Stomach (tissue), 4 donors: Measurements from ENCODE around the gene PWP2.

ENCODE experiments used
- EP300 ChIP-seq: sonication (generic); formaldehyde crosslinking; IDR thresholded peaks from one replicate; pipeline ENCODE4 v1.6.1; 2017; ENCODE audit warnings: antibody characterized with exemption
- POLR2A ChIP-seq, 4 donors: fragments of 450-650 bp; IDR thresholded peaks; one replicate each; pipeline ENCODE4 v1.6.1; 2016; ENCODE audit warnings: antibody characterized with exemption in 4 of 4, control low read depth in 2 of 4, mild to moderate bottlenecking in 1 of 4, moderate library complexity in 1 of 4
- POLR2AphosphoS5 ChIP-seq, 3 donors: sonication (generic); formaldehyde crosslinking; IDR thresholded peaks; one replicate each; pipeline ENCODE4 v1.6.1; 2016; ENCODE audit warnings: antibody characterized with exemption in 3 of 3
- TF ChIP-seq, protein P1 (sequence below), 7 experiments: fragments of 450-650 bp in 4 of 7; fragments of 200-600 bp in 3 of 7; sonication (generic) in 3 of 7; IDR thresholded peaks; one replicate each; pipeline ENCODE4 v1.5.1; 2016 to 2019; ENCODE audit warnings: antibody characterized with exemption in 7 of 7, control low read depth in 2 of 7, mild to moderate bottlenecking in 1 of 7

DNA sequence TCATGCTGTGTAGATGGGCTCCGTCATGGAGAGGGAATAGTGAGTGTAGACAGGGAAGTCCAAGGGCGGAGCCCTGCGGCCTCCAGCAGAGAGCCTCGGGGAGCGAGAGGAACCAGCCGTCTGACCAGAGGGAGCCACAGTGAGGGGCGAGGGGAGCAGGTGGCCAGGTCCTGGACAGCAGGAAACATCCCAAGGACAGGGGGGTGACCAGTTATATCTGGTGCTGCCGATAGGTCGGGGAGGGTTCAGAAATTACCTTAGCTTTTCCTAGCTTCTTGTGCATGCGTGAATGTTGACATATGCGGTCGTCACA, 48.6 kb upstream of the PWP2 start:
- TF ChIP-seq, protein P1, sequence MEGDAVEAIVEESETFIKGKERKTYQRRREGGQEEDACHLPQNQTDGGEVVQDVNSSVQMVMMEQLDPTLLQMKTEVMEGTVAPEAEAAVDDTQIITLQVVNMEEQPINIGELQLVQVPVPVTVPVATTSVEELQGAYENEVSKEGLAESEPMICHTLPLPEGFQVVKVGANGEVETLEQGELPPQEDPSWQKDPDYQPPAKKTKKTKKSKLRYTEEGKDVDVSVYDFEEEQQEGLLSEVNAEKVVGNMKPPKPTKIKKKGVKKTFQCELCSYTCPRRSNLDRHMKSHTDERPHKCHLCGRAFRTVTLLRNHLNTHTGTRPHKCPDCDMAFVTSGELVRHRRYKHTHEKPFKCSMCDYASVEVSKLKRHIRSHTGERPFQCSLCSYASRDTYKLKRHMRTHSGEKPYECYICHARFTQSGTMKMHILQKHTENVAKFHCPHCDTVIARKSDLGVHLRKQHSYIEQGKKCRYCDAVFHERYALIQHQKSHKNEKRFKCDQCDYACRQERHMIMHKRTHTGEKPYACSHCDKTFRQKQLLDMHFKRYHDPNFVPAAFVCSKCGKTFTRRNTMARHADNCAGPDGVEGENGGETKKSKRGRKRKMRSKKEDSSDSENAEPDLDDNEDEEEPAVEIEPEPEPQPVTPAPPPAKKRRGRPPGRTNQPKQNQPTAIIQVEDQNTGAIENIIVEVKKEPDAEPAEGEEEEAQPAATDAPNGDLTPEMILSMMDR (IDR thresholded peaks at IDR 0.05): no peak
- TF ChIP-seq POLR2A (IDR thresholded peaks at IDR 0.05) (no peak), POLR2AphosphoS5 (IDR thresholded peaks at IDR 0.05) (no peak), EP300 (no peak)
